T1000 (cell line): ENCODE data around the gene MAGEB4.

Experiments used
- DNase-seq: peaks from one replicate; lab custom pipeline; 2025; ENCODE audit warnings: mixed read lengths; lab: John Stamatoyannopoulos, UW

MAGEB4 gene

DNA sequence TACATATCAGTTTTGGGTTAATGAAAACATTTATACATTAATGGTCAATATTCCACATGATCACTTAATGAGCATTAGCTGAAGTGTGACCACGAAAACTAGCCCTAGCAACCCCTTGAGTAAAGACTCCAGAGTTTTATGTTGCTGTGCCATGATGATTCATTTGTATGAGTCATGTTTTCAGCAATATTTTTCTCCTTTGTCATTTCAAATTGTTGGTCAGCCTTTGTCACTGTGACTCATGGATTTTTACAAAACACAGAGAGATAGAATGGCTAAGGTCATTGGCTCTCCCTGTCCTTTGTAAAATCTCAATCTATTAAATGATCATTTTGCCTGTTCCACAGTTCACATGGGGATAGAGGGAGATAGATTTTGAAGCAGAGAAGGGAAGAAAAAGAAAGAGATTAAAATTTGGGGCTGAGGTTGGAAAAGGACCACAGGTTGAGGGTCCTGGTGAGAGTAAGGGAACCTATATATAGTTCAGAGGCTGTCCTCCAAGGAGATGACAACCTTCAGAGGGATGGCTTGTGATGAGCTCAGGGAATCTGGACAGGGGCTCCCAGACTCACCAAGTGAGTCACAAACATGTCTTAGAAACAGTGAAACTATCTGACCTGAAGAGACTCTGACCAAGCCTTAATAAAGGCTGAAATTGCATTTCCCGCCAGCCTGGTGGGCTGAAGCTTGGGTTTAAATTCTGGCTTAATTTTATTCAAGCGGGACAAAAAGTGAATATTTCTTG lies 41.8 kb downstream of the MAGEB4 start:
- peak; percentile 21 for DNase-seq
